ENCODE results near the gene APOL2. TPM values are rescaled to one million over a fixed set of nuclear protein-coding genes. Genes with fewer than 3 reads are reported as not detected.

Gene APOL2
- total RNA-seq, 1 donor from 2014 or later, result 51.6 TPM

DNA sequence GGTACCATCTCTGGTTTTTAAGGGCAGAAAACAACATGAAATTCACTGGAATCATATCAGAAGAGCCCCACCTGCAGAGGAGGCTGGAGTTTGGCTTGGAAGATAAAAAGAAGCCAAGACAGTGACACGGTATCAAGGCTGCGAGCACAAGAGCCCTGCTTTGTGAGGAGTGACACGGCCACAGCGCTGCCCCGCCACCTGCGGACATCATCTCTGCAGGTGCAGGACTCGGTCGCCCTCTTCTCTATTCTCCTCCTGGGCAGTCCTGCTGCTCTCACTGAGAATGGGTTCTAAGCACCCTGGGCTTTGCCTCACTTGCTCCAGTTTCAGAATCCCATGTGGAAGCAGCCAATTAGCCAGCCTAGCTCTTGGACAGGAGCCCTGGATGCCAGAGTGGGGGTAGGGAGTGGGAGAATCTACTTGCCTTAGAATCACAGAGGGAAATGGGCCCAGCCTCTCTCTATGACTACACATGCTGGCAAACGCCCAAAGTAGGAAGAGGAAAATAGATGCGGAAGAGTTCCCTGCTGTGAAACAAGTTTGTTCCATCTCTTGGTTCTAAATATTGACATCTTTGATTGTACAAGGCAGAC is 54.8 kb downstream of the APOL2 start:
- DNase-seq (no peak), ATAC-seq (no peak)
- Histone ChIP-seq H3K27ac (no peak overlapping the region), H3K36me3 (no peaks in the 10 kb centered on the region), H3K4me1 (no peaks in the 10 kb centered on the region), H3K27me3 (no peaks in the 10 kb centered on the region), H3K9me3 (no peaks in the 10 kb centered on the region), H3K4me3 (no peak overlapping the region)
- TF ChIP-seq, protein P1, sequence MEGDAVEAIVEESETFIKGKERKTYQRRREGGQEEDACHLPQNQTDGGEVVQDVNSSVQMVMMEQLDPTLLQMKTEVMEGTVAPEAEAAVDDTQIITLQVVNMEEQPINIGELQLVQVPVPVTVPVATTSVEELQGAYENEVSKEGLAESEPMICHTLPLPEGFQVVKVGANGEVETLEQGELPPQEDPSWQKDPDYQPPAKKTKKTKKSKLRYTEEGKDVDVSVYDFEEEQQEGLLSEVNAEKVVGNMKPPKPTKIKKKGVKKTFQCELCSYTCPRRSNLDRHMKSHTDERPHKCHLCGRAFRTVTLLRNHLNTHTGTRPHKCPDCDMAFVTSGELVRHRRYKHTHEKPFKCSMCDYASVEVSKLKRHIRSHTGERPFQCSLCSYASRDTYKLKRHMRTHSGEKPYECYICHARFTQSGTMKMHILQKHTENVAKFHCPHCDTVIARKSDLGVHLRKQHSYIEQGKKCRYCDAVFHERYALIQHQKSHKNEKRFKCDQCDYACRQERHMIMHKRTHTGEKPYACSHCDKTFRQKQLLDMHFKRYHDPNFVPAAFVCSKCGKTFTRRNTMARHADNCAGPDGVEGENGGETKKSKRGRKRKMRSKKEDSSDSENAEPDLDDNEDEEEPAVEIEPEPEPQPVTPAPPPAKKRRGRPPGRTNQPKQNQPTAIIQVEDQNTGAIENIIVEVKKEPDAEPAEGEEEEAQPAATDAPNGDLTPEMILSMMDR (IDR thresholded peaks at IDR 0.05), result no peak
- intact Hi-C loops (cut with DNase I), result loop anchor here (5.0 kb wide), 1 partner anchor 42 kb away; no protein-coding TSS in a partner anchor

DNA sequence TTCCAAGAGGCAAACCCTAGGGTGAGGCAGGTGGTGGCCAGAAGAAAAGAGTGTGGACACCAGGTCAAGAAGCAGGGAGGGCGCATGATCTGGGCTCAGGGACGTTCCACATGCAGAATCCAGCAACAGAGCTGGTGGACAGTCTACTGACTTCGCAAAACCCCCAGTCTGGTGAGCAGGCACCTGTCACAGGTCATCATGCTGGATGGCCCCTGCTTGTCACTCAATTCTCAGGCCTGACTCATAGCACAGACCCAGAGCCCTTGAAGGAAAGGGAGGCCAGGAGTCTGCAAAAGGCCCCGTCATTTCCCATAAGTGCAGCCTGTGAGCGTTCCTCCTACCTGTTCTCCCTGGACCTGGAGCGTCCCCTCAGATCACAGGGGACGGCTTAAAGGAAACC is 55.9 kb downstream of the APOL2 start:
- no peak overlapping the region for H3K4me3 ChIP-seq
- TF ChIP-seq, protein P1 (IDR thresholded peaks at IDR 0.05), result no peak
- no peaks in the 10 kb centered on the region for H3K9me3 ChIP-seq
- ATAC-seq (no peak), DNase-seq (no peak)
- no peaks in the 10 kb centered on the region for H3K4me1 ChIP-seq
- no peak overlapping the region for H3K27ac ChIP-seq
- no peaks in the 10 kb centered on the region for H3K36me3 ChIP-seq
- intact Hi-C loops (cut with DNase I), result loop anchor here (5.0 kb wide), 1 partner anchor 41 kb away; no protein-coding TSS in a partner anchor
- no peaks in the 10 kb centered on the region for H3K27me3 ChIP-seq

DNA sequence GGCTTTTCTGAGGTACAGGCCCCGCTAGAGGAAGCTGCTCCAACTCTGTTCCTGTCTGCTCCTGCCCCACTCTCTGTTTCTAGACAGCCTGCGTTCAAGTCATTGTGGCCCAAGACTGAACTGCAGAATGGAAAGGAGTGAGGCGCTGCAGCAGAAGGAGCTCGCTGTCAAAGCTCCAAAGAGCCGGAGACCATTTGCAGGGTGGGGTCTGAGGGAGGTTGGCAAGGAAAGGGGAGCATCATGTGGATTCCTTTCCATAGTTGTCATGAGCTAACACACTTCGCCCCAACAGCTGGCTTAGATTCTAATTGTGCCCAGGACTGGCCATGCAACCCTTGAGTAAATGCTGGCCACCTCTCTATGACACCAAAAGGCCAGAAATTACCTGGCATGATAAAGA is 56.5 kb downstream of the APOL2 start:
- Histone ChIP-seq H3K4me3 (no peak overlapping the region), H3K9me3 (no peaks in the 10 kb centered on the region), H3K36me3 (no peaks in the 10 kb centered on the region), H3K4me1 (no peaks in the 10 kb centered on the region), H3K27ac (no peak overlapping the region), H3K27me3 (no peaks in the 10 kb centered on the region)
- ATAC-seq (no peak), DNase-seq (no peak)
- intact Hi-C loops (cut with DNase I), result loop anchor here (5.0 kb wide), 1 partner anchor 41 kb away; no protein-coding TSS in a partner anchor
- TF ChIP-seq, protein P1 (IDR thresholded peaks at IDR 0.05), result no peak

DNA sequence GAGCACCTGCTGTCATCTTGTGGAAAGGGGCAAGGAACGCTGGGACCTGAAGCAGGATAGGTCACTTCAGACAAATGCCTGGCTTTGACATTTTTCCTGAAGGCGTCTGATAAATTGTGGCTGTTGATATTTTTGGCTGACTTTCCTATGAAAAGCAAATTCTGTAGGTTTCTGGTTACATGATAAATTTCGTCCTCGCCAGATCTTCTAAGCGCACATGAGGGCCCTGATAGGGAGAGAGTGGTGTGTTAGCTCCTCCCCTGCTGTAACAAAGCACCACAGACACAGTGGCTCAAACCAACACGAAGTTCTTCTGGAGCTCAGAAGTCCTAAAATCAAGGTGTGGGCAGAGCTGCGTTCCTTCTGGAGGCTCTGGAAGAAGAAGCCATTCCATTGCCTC is 57.3 kb downstream of the APOL2 start:
- TF ChIP-seq, protein P1 (IDR thresholded peaks at IDR 0.05), result no peak
- no peak for ATAC-seq
- intact Hi-C loops (cut with DNase I), result loop anchor here (5.0 kb wide), 1 partner anchor 40 kb away; no protein-coding TSS in a partner anchor

DNA sequence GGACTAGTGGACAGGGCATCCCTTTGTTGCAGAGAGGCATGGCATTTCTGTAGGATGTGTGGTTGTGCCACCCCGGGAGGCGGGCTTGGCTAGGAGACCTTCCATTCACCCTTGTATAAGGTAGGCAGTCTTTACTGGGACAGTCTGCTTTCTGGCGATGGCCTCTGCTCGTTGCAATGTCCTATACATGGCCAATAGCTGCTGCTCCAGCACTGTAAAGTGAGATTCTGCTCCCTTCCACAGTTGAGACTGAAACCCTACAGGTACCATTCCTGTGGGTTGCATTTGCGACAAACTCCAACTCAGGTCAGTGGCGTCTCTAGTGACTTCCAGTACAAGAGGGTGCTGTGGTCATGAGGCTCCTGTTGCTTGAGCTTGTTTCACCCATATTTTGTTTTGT is 58.4 kb downstream of the APOL2 start:
- Histone ChIP-seq H3K27ac (no peak overlapping the region), H3K4me1 (no peaks in the 10 kb centered on the region), H3K4me3 (no peak overlapping the region), H3K27me3 (no peaks in the 10 kb centered on the region), H3K36me3 (no peaks in the 10 kb centered on the region), H3K9me3 (no peaks in the 10 kb centered on the region)
- DNase-seq (no peak), ATAC-seq (no peak)
- intact Hi-C loops (cut with DNase I), result loop anchor here (5.0 kb wide), 1 partner anchor 39 kb away; no protein-coding TSS in a partner anchor
- TF ChIP-seq, protein P1 (IDR thresholded peaks at IDR 0.05), result no peak

More for the DNA sequence above, 57.3 kb downstream of the APOL2 start:
- Histone ChIP-seq H3K4me3 (no peak overlapping the region), H3K9me3 (no peaks in the 10 kb centered on the region), H3K4me1 (no peaks in the 10 kb centered on the region), H3K27ac (no peak overlapping the region), H3K36me3 (no peaks in the 10 kb centered on the region), H3K27me3 (no peaks in the 10 kb centered on the region)
- no peak for DNase-seq

Data from upper lobe of right lung (tissue), 1 donor.